Choroid plexus epithelial cell (primary cell): Measurements from ENCODE around the gene RHBG.

ENCODE experiments used
- DNase-seq: peaks from one replicate; pipeline ENCODE4 v3.0.0-alpha.2; 2010; ENCODE audit warnings: low read depth
- H3K4me3 ChIP-seq: 2 replicates; pipeline ENCODE4 v1.5.1; 2011; ENCODE audit warnings: low read depth, mild to moderate bottlenecking, control low read depth, low read length, moderate library complexity
- TF ChIP-seq, protein P1 (sequence below): conservative IDR thresholded peaks from 2 replicates; pipeline ENCODE4 v1.5.1; 2011; ENCODE audit warnings: low read depth, mild to moderate bottlenecking, control low read depth, inconsistent platforms, low read length, moderate library complexity

The RHBG gene

DNA sequence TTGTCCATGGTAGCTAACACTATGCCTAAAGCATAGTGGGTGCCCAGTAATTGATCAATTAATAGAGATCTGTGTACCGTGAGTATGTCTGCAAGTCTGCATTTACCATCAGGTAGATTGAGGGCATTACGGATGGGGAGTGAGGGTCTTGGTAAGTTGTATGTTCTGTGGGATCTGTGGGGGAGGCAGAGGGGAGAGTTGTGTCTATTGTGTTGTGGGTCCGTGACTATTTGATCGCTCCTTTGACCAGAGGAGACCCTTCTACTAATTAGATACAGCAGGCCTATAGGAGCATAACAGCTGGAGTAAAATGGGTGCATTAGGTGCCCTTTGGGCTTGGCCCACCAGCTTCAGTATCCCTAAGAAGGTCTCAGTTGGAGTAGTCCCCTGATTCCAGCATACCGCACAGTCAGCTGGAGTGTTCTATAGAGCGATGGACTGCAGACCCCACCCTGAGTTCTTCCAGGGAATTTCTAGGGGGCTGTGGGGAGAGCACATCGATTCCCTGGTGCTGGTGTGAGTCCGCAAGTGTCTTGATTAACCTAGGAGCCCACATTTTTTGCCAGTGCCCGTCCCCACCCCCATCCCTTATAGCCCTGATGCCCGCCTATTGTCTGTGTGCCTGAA lies 55.9 kb downstream of the RHBG start:
- no peak for DNase-seq
- H3K4me3 ChIP-seq: no peak overlapping the region
- TF ChIP-seq, protein P1, sequence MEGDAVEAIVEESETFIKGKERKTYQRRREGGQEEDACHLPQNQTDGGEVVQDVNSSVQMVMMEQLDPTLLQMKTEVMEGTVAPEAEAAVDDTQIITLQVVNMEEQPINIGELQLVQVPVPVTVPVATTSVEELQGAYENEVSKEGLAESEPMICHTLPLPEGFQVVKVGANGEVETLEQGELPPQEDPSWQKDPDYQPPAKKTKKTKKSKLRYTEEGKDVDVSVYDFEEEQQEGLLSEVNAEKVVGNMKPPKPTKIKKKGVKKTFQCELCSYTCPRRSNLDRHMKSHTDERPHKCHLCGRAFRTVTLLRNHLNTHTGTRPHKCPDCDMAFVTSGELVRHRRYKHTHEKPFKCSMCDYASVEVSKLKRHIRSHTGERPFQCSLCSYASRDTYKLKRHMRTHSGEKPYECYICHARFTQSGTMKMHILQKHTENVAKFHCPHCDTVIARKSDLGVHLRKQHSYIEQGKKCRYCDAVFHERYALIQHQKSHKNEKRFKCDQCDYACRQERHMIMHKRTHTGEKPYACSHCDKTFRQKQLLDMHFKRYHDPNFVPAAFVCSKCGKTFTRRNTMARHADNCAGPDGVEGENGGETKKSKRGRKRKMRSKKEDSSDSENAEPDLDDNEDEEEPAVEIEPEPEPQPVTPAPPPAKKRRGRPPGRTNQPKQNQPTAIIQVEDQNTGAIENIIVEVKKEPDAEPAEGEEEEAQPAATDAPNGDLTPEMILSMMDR: no peak

DNA sequence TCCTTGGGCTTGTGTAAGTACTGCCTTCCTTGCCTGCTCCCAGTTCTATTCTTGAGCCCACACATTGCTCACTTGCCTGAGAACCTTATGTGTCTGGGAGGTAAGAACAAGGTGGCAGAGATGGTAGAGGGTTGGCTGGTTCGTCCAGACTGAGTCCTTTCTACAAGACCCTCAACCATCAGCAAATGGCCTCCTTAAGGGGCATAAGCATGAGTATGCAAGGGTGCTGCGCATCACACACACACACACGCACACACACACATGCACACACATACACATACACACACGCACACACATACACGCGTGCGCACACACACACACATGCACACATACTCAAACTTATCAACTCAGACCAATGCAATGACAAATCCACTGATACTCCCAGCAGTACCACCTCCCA lies 56.9 kb downstream of the RHBG start:
- DNase-seq: no peak
- TF ChIP-seq, protein P1: no peak
- H3K4me3 ChIP-seq: no peak overlapping the region

DNA sequence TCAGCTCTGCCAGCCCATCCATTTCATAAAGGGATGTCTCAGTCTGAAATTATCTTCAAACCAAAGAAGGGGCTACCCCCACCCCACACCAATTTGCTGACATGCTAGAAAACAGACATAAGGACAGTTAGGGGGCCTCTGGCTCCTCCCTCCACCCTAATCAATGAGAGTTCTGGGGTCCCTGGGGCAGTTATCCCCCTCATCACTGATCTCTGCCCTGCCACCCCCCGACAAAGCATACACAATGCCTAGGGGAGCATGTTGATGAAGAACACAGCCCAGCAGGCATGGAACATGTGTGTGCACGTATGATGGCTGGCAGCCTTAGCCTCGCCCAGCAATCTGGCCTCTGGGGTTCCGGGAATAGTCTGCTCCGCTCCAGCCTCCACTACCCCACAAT lies 58.9 kb downstream of the RHBG start:
- DNase-seq: no peak
- TF ChIP-seq, protein P1: no peak
- H3K4me3 ChIP-seq: no peak overlapping the region

DNA sequence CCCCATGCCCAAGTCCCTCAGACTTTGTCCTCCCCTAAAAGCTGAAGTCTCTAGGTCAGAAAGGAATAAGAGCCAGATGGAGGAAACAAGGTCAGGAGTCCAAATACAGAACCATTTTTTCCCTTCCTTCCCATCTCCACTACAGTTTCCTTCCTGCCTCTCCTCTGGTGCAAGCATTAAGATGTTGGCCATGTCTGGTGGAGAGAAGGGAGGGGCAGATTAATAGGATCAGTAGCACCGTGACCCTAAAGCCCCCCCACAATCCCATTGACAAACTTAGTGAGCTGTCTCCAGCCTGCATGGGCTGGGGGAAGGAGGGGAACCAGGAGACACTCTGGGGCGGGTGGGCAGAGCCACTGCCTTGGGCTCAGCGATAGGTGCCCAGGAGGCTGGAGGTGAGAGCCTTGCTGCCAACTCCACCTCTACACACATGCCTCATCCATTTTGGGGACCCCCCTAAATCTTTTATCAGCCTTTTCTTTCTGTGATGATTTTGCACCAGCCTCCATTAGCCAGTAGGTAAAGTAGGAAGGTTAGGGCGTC lies 59.8 kb downstream of the RHBG start:
- no peak overlapping the region for H3K4me3 ChIP-seq
- TF ChIP-seq, protein P1: no peak
- no peak for DNase-seq

DNA sequence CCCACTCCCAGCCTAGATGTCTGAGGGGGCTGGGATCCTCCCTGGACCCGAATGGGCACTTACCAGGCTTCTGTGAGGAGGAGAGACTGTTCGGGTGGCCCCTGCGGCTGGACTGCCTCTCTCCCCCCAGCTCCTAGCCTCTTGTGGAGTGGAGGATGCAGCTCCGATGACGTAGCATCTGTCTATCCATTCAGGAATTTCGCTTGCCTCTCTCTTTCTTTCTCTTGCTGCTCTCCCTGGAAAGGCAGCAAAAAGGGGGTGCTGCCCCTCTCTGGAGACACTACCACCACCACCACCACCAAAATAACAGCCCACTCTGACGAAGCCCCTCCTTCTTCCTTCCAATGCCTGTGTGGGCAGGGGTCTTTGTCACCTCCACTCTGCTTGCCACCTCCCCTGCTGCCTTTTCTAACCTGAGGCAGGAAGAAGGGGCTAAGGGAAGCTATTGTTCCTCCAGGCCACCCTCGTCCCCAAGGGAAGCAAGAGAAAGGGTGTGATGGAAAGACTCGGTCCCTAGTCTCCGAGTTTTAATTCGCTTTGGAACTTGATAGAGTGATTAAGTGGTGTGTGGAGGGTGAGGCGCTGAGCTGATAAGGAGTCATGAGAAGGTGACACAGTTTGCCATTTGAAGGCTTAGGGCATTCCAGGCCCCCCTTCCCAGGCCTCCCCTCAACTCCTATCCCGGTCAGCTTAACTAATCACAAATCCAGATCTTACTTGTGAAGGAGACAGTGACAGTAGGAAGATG lies 60.5 kb downstream of the RHBG start:
- DNase-seq: no peak
- TF ChIP-seq, protein P1: no peak

DNA sequence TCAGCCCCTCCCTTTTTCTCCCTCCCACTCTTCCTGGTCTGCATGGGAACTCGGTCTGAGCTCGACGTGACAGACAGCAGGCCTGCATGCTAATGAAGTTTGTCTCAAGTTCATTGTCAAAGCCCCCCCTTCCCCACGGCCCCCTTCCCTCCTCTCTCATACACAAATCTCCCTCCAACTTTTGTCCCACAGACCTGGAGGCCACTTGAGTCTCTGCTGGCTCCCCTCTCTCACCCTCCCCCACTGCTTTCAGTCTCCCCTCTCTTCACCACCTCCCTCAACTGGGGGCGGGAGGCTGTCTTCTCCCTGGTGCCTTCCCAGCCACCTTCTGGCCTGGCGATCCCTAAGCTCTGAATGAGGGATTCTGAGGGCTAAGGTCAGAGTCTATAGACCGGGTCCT lies 61.3 kb downstream of the RHBG start:
- DNase-seq: no peak
- TF ChIP-seq, protein P1: no peak
- H3K4me3 ChIP-seq: no peak overlapping the region

More for the DNA sequence above, 60.5 kb downstream of the RHBG start:
- no peak overlapping the region for H3K4me3 ChIP-seq
